Measurements from ENCODE around the gene HELQ.
"Not testable (repeated sequence)": the region's sequence is repeated elsewhere in the genome, so short reads cannot be mapped to it uniquely, and the experiment has no call there.

Gene HELQ

DNA sequence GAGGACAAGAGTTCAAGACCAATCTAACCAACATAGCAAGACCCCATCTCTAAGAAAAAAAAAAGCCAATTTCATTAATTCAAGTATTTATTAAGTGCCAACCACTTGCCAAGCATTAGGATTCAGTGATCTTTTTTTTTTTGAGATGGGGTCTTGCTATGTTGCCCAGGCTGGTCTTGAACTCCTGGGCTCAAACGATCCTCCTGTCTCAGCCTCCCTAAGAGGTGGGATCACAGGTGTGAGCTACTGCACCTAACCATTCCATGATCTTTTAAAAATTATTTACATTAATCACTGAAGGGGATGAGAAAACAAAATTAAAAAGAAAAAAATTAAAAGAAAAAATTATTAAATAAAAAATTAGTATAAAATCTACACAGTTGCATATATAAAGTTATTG lies 24.4 kb downstream of the HELQ start:
- no peak for TF ChIP-seq CTCF (IDR thresholded peaks at IDR 0.05; ENCODE audit: insufficient read depth, low read depth, low read length, missing control alignments)
- no peak for DNase-seq (ENCODE audit: low read depth)

DNA sequence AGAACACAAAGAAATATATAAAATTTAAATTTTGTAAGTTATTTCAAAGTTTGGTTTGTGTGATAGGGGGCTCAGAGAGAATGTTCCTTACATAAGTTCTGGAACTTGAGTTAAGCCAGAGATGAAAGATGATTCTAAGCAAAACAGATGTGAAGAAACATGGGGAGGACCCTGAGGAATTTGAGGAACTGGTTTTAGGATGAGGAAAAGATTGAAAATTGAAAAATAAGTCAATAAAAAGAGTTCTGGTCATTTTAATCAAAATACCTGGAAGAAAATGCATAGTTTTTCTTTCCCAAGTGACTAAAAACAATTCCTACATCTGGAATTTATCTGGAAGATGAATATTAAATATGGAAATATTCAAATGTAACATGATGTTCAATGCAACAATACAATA lies 37.4 kb downstream of the HELQ start:
- H3K4me3 ChIP-seq (ENCODE audit: low read length), result no peak overlapping the region
- DNase-seq (ENCODE audit: low read depth), result no peak
- TF ChIP-seq CTCF (IDR thresholded peaks at IDR 0.05; ENCODE audit: insufficient read depth, low read depth, low read length, missing control alignments), result no peak

More for the DNA sequence above, 24.4 kb downstream of the HELQ start:
- H3K4me3 ChIP-seq (ENCODE audit: low read length), result no peak overlapping the region

DNA sequence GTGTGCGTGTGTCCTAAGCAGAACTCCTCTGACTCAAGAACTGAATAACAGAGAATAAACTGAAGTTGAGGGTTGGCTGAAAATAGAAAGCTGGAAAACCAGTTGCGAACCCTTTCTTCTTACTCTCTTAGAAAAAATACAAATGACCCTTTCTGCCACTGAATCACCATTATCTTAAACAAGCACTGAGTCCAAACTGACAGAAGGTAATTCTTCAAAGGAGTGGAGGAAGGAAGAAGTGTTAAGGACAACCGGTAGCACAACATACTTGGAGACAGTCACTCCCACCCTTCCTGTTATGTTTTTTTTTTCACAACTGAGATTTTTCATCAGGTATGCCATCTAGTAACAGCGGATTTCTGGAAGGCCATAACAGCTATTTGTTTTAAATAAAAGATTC lies 38.1 kb downstream of the HELQ start:
- peak; percentile 68 for DNase-seq (ENCODE audit: low read depth)
- H3K4me3 ChIP-seq (ENCODE audit: low read length), result no peak overlapping the region
- TF ChIP-seq CTCF (IDR thresholded peaks at IDR 0.05; ENCODE audit: insufficient read depth, low read depth, low read length, missing control alignments), result no peak

GRCh38 chr4:83413676-83414075 lies 41.9 kb downstream of the HELQ start:
- H3K4me3 ChIP-seq (ENCODE audit: low read length), result no peak overlapping the region
- no peak for TF ChIP-seq CTCF (IDR thresholded peaks at IDR 0.05; ENCODE audit: insufficient read depth, low read depth, low read length, missing control alignments)

GRCh38 chr4:83408908-83409307 lies 46.7 kb downstream of the HELQ start:
- no peak for DNase-seq (ENCODE audit: low read depth)
- no peak for TF ChIP-seq CTCF (IDR thresholded peaks at IDR 0.05; ENCODE audit: insufficient read depth, low read depth, low read length, missing control alignments)
- no peak overlapping the region for H3K4me3 ChIP-seq (ENCODE audit: low read length)

More at GRCh38 chr4:83413676-83414075, 41.9 kb downstream of the HELQ start:
- DNase-seq (ENCODE audit: low read depth), result peak; percentile 14

- H3K4me3 ChIP-seq (ENCODE audit: low read length), result no peak overlapping the region
- TF ChIP-seq CTCF (IDR thresholded peaks at IDR 0.05; ENCODE audit: insufficient read depth, low read depth, low read length, missing control alignments), result no peak
- DNase-seq (ENCODE audit: low read depth), result no peak
Measured at GRCh38 chr4:83405844-83406816, 49.5 kb downstream of the HELQ start.

GRCh38 chr4:83398158-83398557 lies 57.5 kb downstream of the HELQ start:
- not testable (repeated sequence) for DNase-seq (ENCODE audit: low read depth)

More at GRCh38 chr4:83398158-83398557, 57.5 kb downstream of the HELQ start:
- not testable (repeated sequence) for H3K4me3 ChIP-seq (ENCODE audit: low read length)

Data from epithelial cell of esophagus (primary cell).